Stimulated activated memory B cell treated with anti-CD40 and anti-IgM and Interleukin-4, amounts not matched to agents 10 μg/mL and 1 μg/mL and 100 μg/mL, for 72 hours (primary cell): Measurements from ENCODE around the gene MRPL47.

Experiments used
- ATAC-seq: fragments of 150-1000 bp; cut with Tn5 transposase; 2 replicates; pipeline ENCODE4 v1.10.0; 2021
- H3K27ac Mint-ChIP-seq: one replicate; pipeline ENCODE4 v1.8.0; 2022; ENCODE audit warnings: mild to moderate bottlenecking, mixed read lengths
- H3K27me3 Mint-ChIP-seq: one replicate; pipeline ENCODE4 v1.8.0; 2022; ENCODE audit warnings: mixed read lengths
- H3K36me3 Mint-ChIP-seq: one replicate; pipeline ENCODE4 v1.8.0; 2022; ENCODE audit warnings: mixed read lengths
- H3K4me1 Mint-ChIP-seq: one replicate; pipeline ENCODE4 v1.8.0; 2022; ENCODE audit warnings: mixed read lengths
- H3K4me3 Mint-ChIP-seq: one replicate; pipeline ENCODE4 v1.8.0; 2022; ENCODE audit warnings: mild to moderate bottlenecking, moderate library complexity, mixed read lengths
- H3K9me3 Mint-ChIP-seq: one replicate; pipeline ENCODE4 v1.8.0; 2022; ENCODE audit warnings: mixed read lengths

The MRPL47 gene

DNA sequence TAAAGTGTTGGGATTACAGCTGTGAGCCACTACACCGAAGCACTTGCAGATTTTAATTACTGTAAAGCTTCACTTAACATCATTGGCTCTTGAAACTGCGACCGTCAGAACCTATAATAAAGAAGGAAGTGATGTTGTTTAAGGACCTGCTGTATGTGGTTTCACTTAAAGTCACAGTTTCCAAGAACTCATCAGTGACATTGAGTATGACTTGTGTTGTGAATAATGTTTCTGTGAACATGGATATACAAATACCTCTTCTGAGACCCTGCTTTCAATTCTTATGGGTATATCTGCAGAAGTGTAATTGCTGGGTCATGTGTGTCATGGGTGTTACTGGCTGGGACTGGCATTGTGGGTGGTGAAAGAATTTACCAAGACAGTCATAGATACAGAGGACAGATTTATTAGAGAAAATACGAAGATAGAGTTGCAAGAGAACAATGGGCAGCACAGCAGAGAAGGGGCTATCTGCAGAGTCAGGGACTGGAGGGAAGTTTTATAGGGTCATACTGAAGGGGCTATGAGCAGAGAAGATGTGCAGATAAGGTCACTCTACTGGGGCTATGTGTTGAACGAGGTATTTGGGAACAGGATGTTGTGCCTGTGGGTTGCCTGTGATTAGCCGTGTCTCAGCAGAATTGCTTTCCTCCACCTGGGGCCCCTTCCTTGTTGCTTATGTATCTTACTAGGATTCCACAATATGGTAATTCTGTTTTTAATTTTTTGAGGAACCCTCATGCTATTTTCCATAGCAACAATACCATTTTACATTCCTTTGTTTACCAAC lies 4.7 kb upstream of the MRPL47 start:
- no peaks in the 10 kb centered on the region for H3K9me3 Mint-ChIP-seq
- peak; percentile 78 for ATAC-seq
- H3K4me1 Mint-ChIP-seq, result peaks cover 68% of the 10 kb centered on the region
- H3K4me3 Mint-ChIP-seq, result peak overlapping the region; percentile 68
- no peaks in the 10 kb centered on the region for H3K27me3 Mint-ChIP-seq
- peaks cover 25% of the 10 kb centered on the region for H3K36me3 Mint-ChIP-seq
- H3K27ac Mint-ChIP-seq, result peak overlapping the region; percentile 97

DNA sequence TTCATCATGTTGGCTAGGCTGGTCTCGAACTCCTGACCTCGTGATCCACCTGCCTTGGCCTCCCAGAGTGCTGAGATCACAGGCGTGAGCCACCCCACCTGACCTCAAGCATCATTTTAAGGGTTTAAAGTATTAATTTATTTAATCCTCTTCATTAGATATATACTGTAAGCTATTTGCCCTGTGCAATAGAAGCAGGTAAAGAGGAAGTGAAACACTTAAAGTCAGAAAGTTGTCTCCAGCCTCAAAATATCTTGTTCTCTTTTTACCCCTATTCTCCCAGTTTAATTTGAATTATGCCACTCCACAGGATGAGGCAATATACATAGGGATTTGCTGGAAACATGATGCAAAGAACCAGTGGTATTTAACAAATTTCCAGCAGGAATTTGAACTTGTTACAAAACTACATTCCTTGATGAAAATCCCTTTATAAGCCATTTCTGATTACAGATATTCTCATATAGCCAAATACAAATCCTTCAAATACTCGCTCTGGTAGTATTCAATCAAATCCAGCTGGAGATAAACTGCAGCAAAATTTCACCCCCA lies 2.2 kb upstream of the MRPL47 start:
- H3K9me3 Mint-ChIP-seq, result no peaks in the 10 kb centered on the region
- H3K27ac Mint-ChIP-seq, result peak overlapping the region; percentile 97
- no peaks in the 10 kb centered on the region for H3K27me3 Mint-ChIP-seq
- H3K4me3 Mint-ChIP-seq, result peak overlapping the region; percentile 63
- peaks cover 60% of the 10 kb centered on the region for H3K4me1 Mint-ChIP-seq
- H3K36me3 Mint-ChIP-seq, result peaks cover 25% of the 10 kb centered on the region
- no peak for ATAC-seq

DNA sequence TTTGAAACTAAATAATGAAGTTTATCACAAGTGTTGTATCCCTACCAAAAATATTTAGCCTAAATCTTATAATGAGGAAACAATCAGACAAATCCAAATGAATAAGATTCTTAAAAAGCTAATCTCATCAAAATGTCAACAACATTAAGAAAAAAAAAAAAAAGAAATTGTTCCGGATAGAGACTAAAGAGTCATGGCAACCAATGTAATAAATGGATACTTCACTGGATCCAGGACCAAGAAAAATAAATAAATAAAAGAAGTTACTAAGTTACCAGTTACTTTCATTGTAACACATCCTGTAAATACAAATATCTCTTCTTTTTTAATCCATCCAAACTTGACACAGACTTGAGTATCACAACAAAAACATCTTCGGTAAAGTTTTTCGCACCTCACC lies 607 bp downstream of the MRPL47 start:
- Mint-ChIP-seq H3K4me3 (peak overlapping the region; percentile 100), H3K4me1 (peaks cover 38% of the 10 kb centered on the region), H3K36me3 (peaks cover 30% of the 10 kb centered on the region), H3K27me3 (no peaks in the 10 kb centered on the region), H3K9me3 (no peaks in the 10 kb centered on the region), H3K27ac (peak overlapping the region; percentile 97)
- no peak for ATAC-seq

DNA sequence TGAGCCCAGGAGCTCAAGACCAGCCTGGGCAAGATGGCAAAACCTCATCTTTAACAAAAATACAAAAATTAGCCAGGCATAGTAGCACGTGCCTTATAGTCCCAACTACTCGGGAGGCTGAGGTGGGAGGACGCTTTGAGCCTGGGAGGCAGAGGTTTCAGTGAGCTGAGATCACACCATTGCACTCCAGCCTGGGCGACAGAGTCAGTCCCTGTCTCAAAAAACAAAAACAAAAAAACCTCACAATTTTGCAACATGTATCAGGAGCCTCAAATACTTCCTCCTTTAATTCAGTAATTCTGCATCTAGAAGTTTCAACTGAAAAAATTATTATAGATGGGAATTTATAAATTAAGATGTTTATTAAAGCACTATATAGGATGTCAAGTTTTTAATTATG lies 1.1 kb downstream of the MRPL47 start:
- Mint-ChIP-seq H3K4me1 (peaks cover 35% of the 10 kb centered on the region), H3K36me3 (peaks cover 29% of the 10 kb centered on the region), H3K4me3 (no peak overlapping the region), H3K9me3 (no peaks in the 10 kb centered on the region), H3K27ac (no peak overlapping the region), H3K27me3 (no peaks in the 10 kb centered on the region)
- ATAC-seq, result no peak

DNA sequence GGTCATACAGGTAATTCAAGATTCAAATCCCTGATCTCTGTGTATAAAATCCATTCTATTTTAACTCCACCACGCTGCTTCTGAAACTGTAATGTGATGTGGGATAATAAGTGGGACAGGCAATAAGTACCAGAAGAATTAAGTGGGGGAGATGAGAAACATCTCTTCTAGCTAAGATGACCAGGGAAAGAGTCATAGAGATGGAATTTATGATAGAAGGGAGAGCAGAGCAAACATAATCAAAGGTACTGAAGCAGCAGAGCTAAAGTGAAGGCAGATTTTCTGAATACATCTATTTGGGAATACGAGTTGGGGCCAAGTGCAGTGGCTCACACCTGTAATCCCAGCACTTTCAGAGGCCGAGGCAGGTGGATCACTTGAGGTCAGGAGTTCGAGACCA lies 4.9 kb downstream of the MRPL47 start:
- Mint-ChIP-seq H3K9me3 (no peaks in the 10 kb centered on the region), H3K4me1 (peaks cover under 1% of the 10 kb centered on the region), H3K4me3 (no peak overlapping the region), H3K27ac (no peak overlapping the region), H3K36me3 (peaks cover 28% of the 10 kb centered on the region), H3K27me3 (no peaks in the 10 kb centered on the region)
- ATAC-seq, result no peak

DNA sequence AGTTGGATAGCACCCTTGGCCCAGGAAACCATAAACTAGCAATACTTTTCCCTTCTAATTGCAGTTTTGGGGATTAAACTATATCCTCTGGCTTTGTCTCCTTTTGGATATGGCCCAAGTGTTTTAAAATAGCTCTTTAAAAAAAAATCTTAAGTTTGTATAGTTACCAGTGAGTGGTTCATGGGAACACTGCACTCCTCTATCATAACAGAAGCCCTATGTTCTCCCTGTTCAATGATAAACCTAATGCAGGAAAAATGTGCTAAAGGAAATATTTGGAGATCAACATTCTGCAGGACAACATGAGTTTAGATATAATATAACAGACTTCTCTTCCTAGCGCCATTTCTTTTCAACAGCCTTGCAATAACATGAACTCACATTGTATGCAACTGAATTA lies 13.1 kb downstream of the MRPL47 start:
- no peak for ATAC-seq
- no peaks in the 10 kb centered on the region for H3K4me1 Mint-ChIP-seq
- H3K4me3 Mint-ChIP-seq, result no peak overlapping the region
- H3K27me3 Mint-ChIP-seq, result no peaks in the 10 kb centered on the region
- H3K27ac Mint-ChIP-seq, result no peak overlapping the region
- peaks cover 37% of the 10 kb centered on the region for H3K36me3 Mint-ChIP-seq
- no peaks in the 10 kb centered on the region for H3K9me3 Mint-ChIP-seq

DNA sequence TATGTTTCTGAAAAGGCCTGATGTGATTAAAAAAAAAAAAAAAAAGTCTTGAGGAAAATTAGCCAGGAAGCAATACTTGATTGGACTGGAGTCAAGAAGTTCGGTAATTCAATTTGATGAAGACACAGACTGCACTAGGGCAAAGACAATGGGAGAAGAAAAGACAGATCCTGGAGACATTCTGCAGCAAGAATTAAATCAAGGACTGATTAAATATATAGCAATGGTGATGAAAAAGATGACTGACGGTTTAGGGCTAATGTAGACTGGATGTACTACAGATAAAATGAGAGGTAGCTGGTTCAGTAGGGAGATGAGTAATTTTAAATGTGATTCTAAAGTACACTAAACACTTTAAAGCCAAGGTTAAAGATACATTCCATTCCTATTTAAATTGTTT lies 13.8 kb downstream of the MRPL47 start:
- Mint-ChIP-seq H3K4me3 (no peak overlapping the region), H3K9me3 (no peaks in the 10 kb centered on the region), H3K27me3 (no peaks in the 10 kb centered on the region), H3K27ac (no peak overlapping the region), H3K4me1 (no peaks in the 10 kb centered on the region), H3K36me3 (peaks cover 40% of the 10 kb centered on the region)
- ATAC-seq, result no peak

DNA sequence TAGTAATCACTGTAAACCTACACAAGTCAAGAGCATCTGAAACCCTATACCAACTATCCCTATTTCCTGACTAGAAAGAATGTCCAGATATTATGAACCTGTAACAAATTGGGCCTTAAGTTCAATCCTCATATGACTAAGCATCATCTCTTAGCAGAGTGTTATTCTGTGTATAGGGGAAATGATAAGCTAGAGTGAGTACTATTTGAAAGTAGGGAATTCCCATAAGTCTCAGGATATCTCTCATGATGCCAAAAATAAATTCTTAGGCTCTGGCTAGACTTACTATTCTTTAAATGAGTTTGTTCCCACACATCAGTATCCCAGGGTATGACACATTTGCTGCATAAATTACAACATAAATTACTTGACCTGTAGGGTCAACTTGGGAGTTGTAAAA lies 15.3 kb downstream of the MRPL47 start:
- Mint-ChIP-seq H3K36me3 (peaks cover 46% of the 10 kb centered on the region), H3K9me3 (no peaks in the 10 kb centered on the region), H3K27me3 (no peaks in the 10 kb centered on the region), H3K27ac (peak overlapping the region; percentile 73), H3K4me1 (no peaks in the 10 kb centered on the region), H3K4me3 (no peak overlapping the region)
- ATAC-seq, result peak; percentile 63

DNA sequence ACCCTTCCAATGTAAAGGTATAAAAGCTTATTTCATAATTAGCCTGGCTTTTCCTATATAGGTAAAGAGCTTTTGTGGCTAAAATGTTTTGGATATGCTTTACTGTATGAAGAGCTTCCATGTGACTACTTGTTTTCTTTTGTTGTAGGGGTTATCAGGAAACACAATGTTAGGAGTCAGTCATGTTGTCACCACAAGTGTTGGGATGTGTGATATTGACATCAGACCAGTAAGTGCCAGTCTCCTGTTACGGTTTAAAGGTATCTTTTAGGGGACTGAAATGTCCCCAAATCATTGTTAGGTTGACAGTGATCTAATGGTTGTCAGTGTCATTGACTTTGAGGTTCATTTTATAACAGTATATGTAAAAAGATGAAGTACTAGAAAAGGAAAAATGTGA lies 23.4 kb downstream of the MRPL47 start:
- Mint-ChIP-seq H3K4me3 (no peak overlapping the region), H3K36me3 (peaks cover 36% of the 10 kb centered on the region), H3K27me3 (no peaks in the 10 kb centered on the region), H3K9me3 (no peaks in the 10 kb centered on the region), H3K27ac (no peak overlapping the region), H3K4me1 (no peaks in the 10 kb centered on the region)
- no peak for ATAC-seq

DNA sequence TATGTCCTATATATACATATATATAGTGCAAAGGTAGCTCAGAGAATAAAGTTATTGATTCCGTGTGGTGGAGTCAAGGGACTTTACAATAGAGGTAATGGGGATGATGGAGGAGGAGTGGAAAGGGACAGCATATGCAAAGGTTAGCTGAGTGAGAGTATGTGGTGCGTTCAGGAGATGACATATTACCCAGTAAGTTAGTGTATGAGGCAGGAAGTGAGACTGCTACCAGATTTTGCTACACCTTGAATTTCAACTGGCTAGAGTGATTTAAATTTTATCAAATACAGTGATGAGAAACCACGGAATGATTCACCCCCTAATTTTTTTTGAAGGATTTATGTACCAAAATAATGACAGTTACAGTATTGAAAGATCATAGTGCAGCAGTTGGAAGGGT lies 38.9 kb downstream of the MRPL47 start:
- Mint-ChIP-seq H3K4me1 (peaks cover 28% of the 10 kb centered on the region), H3K36me3 (peaks cover 9% of the 10 kb centered on the region), H3K27me3 (no peaks in the 10 kb centered on the region), H3K27ac (no peak overlapping the region), H3K9me3 (no peaks in the 10 kb centered on the region), H3K4me3 (no peak overlapping the region)
- no peak for ATAC-seq

DNA sequence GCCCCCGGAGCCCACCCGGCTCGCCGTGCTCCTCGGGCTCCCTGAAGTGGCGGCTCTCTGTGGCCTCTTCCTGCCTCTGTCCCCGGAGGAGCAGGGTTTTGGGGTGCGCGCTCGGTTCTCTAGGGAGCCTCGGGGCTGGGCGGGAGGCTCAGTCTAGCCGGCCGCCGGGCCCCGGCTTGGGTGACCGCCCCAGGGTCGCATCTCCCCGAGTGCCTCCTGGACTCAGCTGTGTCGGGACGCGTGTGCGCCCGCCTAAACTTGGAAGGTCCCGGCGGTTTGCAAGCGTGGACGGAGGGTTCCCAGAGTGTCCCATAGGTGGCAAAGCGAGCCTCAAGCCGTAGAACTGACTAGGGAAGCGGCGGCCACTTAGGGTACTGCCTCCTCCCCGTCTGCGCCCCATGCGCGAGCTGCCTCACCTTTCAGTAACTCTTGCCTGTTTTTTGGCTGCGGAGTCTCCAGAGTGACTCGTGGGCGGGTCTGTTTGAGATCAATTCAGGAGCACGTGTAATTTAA lies 41.1 kb downstream of the MRPL47 start:
- H3K4me1 Mint-ChIP-seq, result peaks cover 28% of the 10 kb centered on the region
- ATAC-seq, result peak; percentile 76
- H3K27ac Mint-ChIP-seq, result peak overlapping the region; percentile 81
- no peaks in the 10 kb centered on the region for H3K27me3 Mint-ChIP-seq
- peak overlapping the region; percentile 86 for H3K4me3 Mint-ChIP-seq
- no peaks in the 10 kb centered on the region for H3K36me3 Mint-ChIP-seq
- H3K9me3 Mint-ChIP-seq, result no peaks in the 10 kb centered on the region

DNA sequence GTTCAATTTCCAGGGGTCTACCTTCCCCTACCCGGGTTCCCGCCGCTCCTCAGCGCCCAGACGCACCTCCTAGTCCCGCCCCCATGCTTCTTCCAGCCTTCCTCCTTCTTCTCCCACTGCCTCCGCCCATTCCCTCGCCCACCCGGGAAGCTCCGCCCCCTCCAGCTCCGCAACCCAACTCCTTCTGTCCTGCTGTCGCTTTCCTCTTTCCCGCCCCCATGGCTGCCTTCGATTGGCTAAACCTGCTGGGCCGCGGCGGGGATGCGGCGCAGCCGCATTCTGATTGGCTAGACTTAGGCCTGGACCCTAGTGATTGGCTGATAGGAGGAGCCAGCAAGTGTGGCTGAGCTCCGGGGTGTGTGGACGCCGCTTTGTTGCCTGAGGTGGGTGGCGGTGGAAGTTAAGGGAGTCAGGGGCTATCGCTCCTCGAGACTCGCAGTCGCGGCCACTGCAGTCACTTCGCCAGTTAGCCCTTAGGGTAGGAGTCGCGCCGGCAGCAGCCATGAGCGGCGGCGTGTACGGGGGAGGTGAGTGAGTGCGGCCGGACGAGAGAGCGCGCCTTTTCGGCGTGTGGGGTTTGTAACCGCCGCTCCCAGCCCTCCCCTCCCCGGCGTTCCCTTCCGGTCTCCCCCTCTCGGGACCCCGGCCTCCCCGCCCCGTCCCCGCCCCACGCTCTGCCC lies 41.7 kb downstream of the MRPL47 start, which contains the start of gene ACTL6A:
TSS of gene ACTL6A (plus strand) at position 336 of the 680 bp plus-strand sequence. CDS start at position 503, 167 bp downstream.
- H3K27me3 Mint-ChIP-seq, result no peaks in the 10 kb centered on the region
- peaks cover 28% of the 10 kb centered on the region for H3K4me1 Mint-ChIP-seq
- no peaks in the 10 kb centered on the region for H3K9me3 Mint-ChIP-seq
- H3K27ac Mint-ChIP-seq, result peak within 1 kb of the TSS; percentile 81
- H3K36me3 Mint-ChIP-seq, result no peaks in the 10 kb centered on the region
- peak within 1 kb of the TSS; percentile 86 for H3K4me3 Mint-ChIP-seq
- ATAC-seq, result peak; percentile 99

DNA sequence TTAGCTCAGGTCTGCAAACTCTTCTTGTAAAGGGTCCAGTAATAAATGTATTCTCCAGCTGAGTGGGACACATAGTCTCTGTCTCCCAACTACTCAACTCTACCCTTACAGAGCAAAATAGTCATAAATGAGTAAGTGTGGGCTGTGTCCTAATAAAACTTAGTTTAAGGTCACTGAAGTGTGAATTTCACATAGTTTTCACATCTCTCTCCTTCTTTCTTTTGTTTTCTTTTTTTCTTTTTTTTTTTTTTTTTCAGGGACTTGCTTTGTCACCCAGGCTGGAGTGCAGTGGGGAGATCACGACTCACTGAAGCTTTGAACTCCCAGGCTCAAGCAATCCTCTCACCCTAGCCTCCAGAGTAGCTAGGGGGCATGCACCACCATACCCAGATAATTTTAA lies 43.6 kb downstream of the MRPL47 start:
- no peak for ATAC-seq
- no peak overlapping the region for H3K27ac Mint-ChIP-seq
- no peaks in the 10 kb centered on the region for H3K27me3 Mint-ChIP-seq
- no peaks in the 10 kb centered on the region for H3K36me3 Mint-ChIP-seq
- H3K9me3 Mint-ChIP-seq, result no peaks in the 10 kb centered on the region
- peaks cover 22% of the 10 kb centered on the region for H3K4me1 Mint-ChIP-seq
- H3K4me3 Mint-ChIP-seq, result no peak overlapping the region

DNA sequence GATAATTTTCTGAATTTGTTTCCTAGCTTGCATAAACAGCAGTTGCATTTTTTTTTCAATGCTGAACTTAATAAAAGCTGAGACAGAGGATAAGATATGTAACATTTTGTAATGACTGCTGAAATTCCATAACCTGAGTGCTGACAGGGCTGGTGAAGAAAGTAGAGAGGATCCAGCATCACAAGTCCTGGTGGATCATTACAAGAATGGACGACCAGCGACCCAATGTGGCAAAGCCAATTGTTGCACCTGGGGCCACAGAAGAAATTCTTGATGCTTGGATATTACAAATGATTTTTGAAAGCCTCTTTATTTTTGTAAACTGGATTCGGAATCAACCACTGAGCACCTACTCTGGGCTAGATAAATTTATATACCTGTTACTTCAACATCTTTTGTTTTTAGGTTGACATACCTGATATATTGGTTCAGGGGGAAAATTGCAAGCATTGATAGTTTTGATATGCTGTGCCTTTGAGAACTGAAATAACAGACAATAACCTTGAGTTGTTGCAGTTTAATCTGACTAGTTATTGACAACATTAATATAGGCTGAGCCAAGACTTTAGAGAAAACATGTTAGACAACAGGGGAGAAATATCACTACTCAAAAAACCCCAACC lies 45.6 kb downstream of the MRPL47 start:
- Mint-ChIP-seq H3K27me3 (no peaks in the 10 kb centered on the region), H3K36me3 (no peaks in the 10 kb centered on the region), H3K4me1 (peaks cover 10% of the 10 kb centered on the region), H3K4me3 (no peak overlapping the region), H3K27ac (no peak overlapping the region), H3K9me3 (no peaks in the 10 kb centered on the region)
- no peak for ATAC-seq

DNA sequence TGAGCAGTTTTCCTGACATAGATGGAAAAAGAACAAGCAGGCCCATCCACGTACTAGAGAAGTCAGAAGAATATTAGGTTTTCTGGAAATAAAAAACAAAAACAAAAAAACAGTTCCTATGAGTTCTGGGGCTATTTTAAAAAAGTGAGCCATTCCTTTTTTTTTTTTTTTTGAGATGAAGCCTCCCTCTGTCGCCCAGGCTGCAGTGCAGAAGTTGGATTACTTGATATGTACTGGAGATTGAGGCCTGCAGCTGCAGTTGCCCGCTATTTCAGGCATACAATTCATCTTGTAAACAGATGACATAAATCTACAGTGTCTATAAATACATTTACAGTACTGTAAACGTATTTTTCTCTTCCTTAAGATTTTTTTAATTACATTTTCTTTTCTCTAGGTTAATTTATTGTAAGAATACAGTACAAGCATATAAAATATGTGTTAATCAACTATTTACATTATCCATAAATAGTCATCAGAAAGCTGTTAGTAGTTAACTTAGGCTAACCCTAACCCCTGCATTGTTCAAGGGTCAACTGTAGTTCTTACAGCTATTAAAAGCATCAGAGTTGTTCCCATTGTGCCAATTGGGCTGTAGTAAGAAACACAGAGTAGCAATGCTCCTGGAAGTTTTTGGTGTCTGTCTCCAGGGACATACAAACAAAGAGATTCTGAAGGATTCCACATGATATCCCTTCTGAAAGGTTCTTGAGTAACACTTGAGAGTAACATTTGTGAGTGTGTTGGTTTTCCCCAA lies 52.9 kb downstream of the MRPL47 start:
- H3K4me1 Mint-ChIP-seq, result no peaks in the 10 kb centered on the region
- H3K36me3 Mint-ChIP-seq, result no peaks in the 10 kb centered on the region
- H3K27ac Mint-ChIP-seq, result no peak overlapping the region
- H3K4me3 Mint-ChIP-seq, result no peak overlapping the region
- H3K9me3 Mint-ChIP-seq, result no peaks in the 10 kb centered on the region
- H3K27me3 Mint-ChIP-seq, result no peaks in the 10 kb centered on the region
- no peak for ATAC-seq
